Esophagus squamous epithelium (tissue), 5 donors: ENCODE measurements around the gene C1RL. TPM values are rescaled to one million over a fixed set of nuclear protein-coding genes. Genes with fewer than 3 reads are reported as not detected.

ENCODE experiments used
- DNase-seq: peaks from one replicate; lab custom pipeline; 2025; lab: John Stamatoyannopoulos, UW
- H3K27ac ChIP-seq, 4 donors: fragments of 200-600 bp; sonication (generic); one replicate each; pipeline ENCODE4 v1.5.1; 2016 to 2019; ENCODE audit warnings: mild to moderate bottlenecking in 1 of 4
- H3K27me3 ChIP-seq, 4 donors: fragments of 200-600 bp; sonication (generic); 1 replicate in 3 of 4; 2 replicates in 1 of 4; pipeline versions ENCODE4 v1.5.1 to v1.6.0; 2017 to 2021; ENCODE audit warnings: antibody characterized with exemption in 1 of 4
- H3K36me3 ChIP-seq, 3 donors: fragments of 200-600 bp; sonication (generic); one replicate each; pipeline ENCODE4 v1.5.1; 2016 to 2019
- H3K4me1 ChIP-seq, 3 donors: fragments of 200-600 bp; sonication (generic); one replicate each; pipeline ENCODE4 v1.5.1; 2017 to 2019
- H3K4me3 ChIP-seq, 4 donors: fragments of 200-600 bp; sonication (generic); 1 replicate in 3 of 4; 2 replicates in 1 of 4; pipeline ENCODE4 v1.5.1; 2016 to 2019; ENCODE audit warnings: mild to moderate bottlenecking in 2 of 4, moderate library complexity in 1 of 4
- H3K9me3 ChIP-seq, 3 donors: fragments of 200-600 bp; sonication (generic); one replicate each; pipeline ENCODE4 v1.5.1; 2016 to 2019
- CTCF ChIP-seq, 6 experiments: fragments of 450-650 bp in 4 of 6; fragments of 200-600 bp in 2 of 6; sonication (generic) in 2 of 6; IDR thresholded peaks; one replicate each; pipeline ENCODE4 v1.5.1; 2016 to 2019; ENCODE audit warnings: antibody characterized with exemption in 6 of 6, mild to moderate bottlenecking in 4 of 6, moderate library complexity in 4 of 6
- POLR2A ChIP-seq, 4 donors: fragments of 450-650 bp; IDR thresholded peaks; one replicate each; pipeline ENCODE4 v1.6.1; 2017; ENCODE audit warnings: antibody characterized with exemption in 4 of 4, mild to moderate bottlenecking in 4 of 4, moderate library complexity in 3 of 4
- WGBS, 2 donors: methylation state at CpG; one replicate each; pipeline ENCODE4 v1.1.5; 2018; 5-methylcytosine and 5-hydroxymethylcytosine counted together
- intact Hi-C: fragments of 100-400 bp; cut with DNase I; formaldehyde crosslinking; loops from one replicate; pipeline ENCODE4 v1.15.0; 2022
- total RNA-seq, 4 donors: library from RNA; depleted of rRNA; stranded (reverse); fragments of >200 nt; gene quantifications; one replicate each; pipeline ENCODE4 v1.1.0, GENCODE V29; 2016
- donor health status: DM: yes; HTN: yes; CAD: no.

C1RL gene
- total RNA-seq, 4 donors from 2014 or later: 13.0 to 53.2 (median 25.8) TPM

- no peak for DNase-seq
- intact Hi-C loops: no loop called here
- Histone ChIP-seq H3K4me3 (no peak overlapping the region), H3K9me3 (no peaks in the 10 kb centered on the region), H3K4me1 (peaks cover 11 to 52% (median 22%) of the 10 kb centered on the region in 3 donors), H3K36me3 (peaks cover 0 to 39% (median 0%) of the 10 kb centered on the region in 3 donors), H3K27ac (no peak overlapping the region), H3K27me3 (no peaks in the 10 kb centered on the region)
- TF ChIP-seq POLR2A (IDR thresholded peaks at IDR 0.05): no peak
- TF ChIP-seq CTCF (IDR thresholded peaks at IDR 0.05): no peak
- 83 to 96% methylated on average over 1 of the region's 1 CpG for WGBS, 2 donors
Measured at GRCh38 chr12:7106082-7106481, 2.9 kb downstream of the C1RL start.

- WGBS, 2 donors: 89 to 95% methylated on average over 13 to 14 of the region's 14 CpGs
- intact Hi-C loops: no loop called here
- H3K9me3 ChIP-seq: no peaks in the 10 kb centered on the region
- TF ChIP-seq POLR2A (IDR thresholded peaks at IDR 0.05) (no peak), CTCF (IDR thresholded peaks at IDR 0.05) (no peak)
- H3K27ac ChIP-seq: no peak overlapping the region
- no peak overlapping the region for H3K4me3 ChIP-seq
- peaks cover 0 to 35% (median 15%) of the 10 kb centered on the region in 3 donors for H3K4me1 ChIP-seq
- H3K27me3 ChIP-seq: no peaks in the 10 kb centered on the region
- DNase-seq: no peak
- H3K36me3 ChIP-seq: peaks cover 0 to 57% (median 7%) of the 10 kb centered on the region in 3 donors
Measured at GRCh38 chr12:7103837-7104584, 5.0 kb downstream of the C1RL start.

- no peak for TF ChIP-seq CTCF (IDR thresholded peaks at IDR 0.05)
- no peak for TF ChIP-seq POLR2A (IDR thresholded peaks at IDR 0.05)
- H3K4me1 ChIP-seq: peaks cover 0 to 22% (median 8%) of the 10 kb centered on the region in 3 donors
- H3K27me3 ChIP-seq: no peaks in the 10 kb centered on the region
- H3K9me3 ChIP-seq: no peaks in the 10 kb centered on the region
- H3K36me3 ChIP-seq: peaks cover 0 to 70% (median 7%) of the 10 kb centered on the region in 3 donors
- no peak overlapping the region for H3K4me3 ChIP-seq
- no peak overlapping the region for H3K27ac ChIP-seq
- intact Hi-C loops: no loop called here
- WGBS, 2 donors: 73 to 77% methylated on average over 3 of the region's 3 CpGs
- no peak for DNase-seq
Measured at GRCh38 chr12:7102582-7102981, 6.4 kb downstream of the C1RL start.

GRCh38 chr12:7101694-7102131, 7.3 kb downstream of the C1RL start:
- Histone ChIP-seq H3K4me3 (no peak overlapping the region), H3K36me3 (peaks cover 0 to 75% (median 7%) of the 10 kb centered on the region in 3 donors), H3K27me3 (no peaks in the 10 kb centered on the region), H3K27ac (peak overlapping the region in 2 of 4 donors; percentile 15 to 33), H3K4me1 (peaks cover 0 to 13% (median 0%) of the 10 kb centered on the region in 3 donors), H3K9me3 (no peaks in the 10 kb centered on the region)
- TF ChIP-seq POLR2A (IDR thresholded peaks at IDR 0.05) (no peak), CTCF (IDR thresholded peaks at IDR 0.05) (no peak)
- intact Hi-C loops: no loop called here
- no peak for DNase-seq
- 60 to 82% methylated on average over 1 to 10 of the region's 10 CpGs for WGBS, 2 donors

- WGBS, 2 donors: 75 to 83% methylated on average over 3 to 4 of the region's 4 CpGs
Measured at GRCh38 chr12:7101047-7101693, 7.8 kb downstream of the C1RL start.

More at GRCh38 chr12:7101047-7101693, 7.8 kb downstream of the C1RL start:
- peaks cover 0 to 12% (median 0%) of the 10 kb centered on the region in 3 donors for H3K4me1 ChIP-seq
- H3K36me3 ChIP-seq: peaks cover 0 to 75% (median 7%) of the 10 kb centered on the region in 3 donors
- DNase-seq: no peak
- H3K27ac ChIP-seq: peak overlapping the region in 1 of 4 donors; percentile 33
- no peak overlapping the region for H3K4me3 ChIP-seq
- H3K27me3 ChIP-seq: no peaks in the 10 kb centered on the region
- TF ChIP-seq CTCF (IDR thresholded peaks at IDR 0.05): no peak
- no peak for TF ChIP-seq POLR2A (IDR thresholded peaks at IDR 0.05)
- H3K9me3 ChIP-seq: no peaks in the 10 kb centered on the region
- intact Hi-C loops: no loop called here
